GM23338 (cell line): Measurements from ENCODE around the gene TPPP3. TPM values are rescaled to one million over a fixed set of nuclear protein-coding genes. Genes with fewer than 3 reads are reported as not detected.
"Not testable (repeated sequence)": the region's sequence is repeated elsewhere in the genome, so short reads cannot be mapped to it uniquely, and the experiment has no call there.

Experiments
- ATAC-seq: fragments of 200-7000 bp; cut with Tn5 transposase; 3 replicates; pipeline ENCODE4 v1.9.1; 2020
- DNase-seq: peaks from one replicate; pipeline ENCODE4 v3.0.0-alpha.2; 2015; ENCODE audit warnings: low spot score
- H2AFZ ChIP-seq: fragments of 200-600 bp; sonication (generic); 2 replicates; pipeline ENCODE4 v1.8.0; 2016; ENCODE audit warnings: antibody characterized with exemption, mild to moderate bottlenecking, moderate library complexity
- H3F3A ChIP-seq: fragments of 200-600 bp; sonication (generic); replicated peaks from 2 replicates; pipeline ENCODE4 v1.8.0; 2017; ENCODE audit warnings: antibody characterized with exemption, mixed run types, low read depth
- H3K27ac ChIP-seq: fragments of 200-600 bp; sonication (generic); 2 replicates; pipeline ENCODE4 v1.6.1; 2016; ENCODE audit warnings: low read depth
- H3K27me3 ChIP-seq: fragments of 200-600 bp; sonication (generic); 2 replicates; pipeline ENCODE4 v1.8.0; 2016; ENCODE audit warnings: mild to moderate bottlenecking, mixed run types, moderate library complexity; ENCODE audit not compliant: insufficient read depth
- H3K36me3 ChIP-seq: fragments of 200-600 bp; sonication (generic); 2 replicates; pipeline ENCODE4 v1.8.0; 2016; ENCODE audit warnings: mild to moderate bottlenecking; ENCODE audit not compliant: insufficient read depth
- H3K4me1 ChIP-seq: fragments of 200-600 bp; sonication (generic); 2 replicates; pipeline ENCODE4 v1.8.0; 2016; ENCODE audit warnings: mild to moderate bottlenecking, moderate library complexity; ENCODE audit not compliant: insufficient read depth
- H3K4me2 ChIP-seq: fragments of 200-600 bp; sonication (generic); 2 replicates; pipeline ENCODE4 v1.7.1; 2017; ENCODE audit warnings: mixed run types
- H3K4me3 ChIP-seq: fragments of 200-600 bp; sonication (generic); 2 replicates; pipeline ENCODE4 v1.6.1; 2016; ENCODE audit warnings: mixed run types
- H3K79me2 ChIP-seq: fragments of 200-600 bp; sonication (generic); replicated peaks from 2 replicates; pipeline ENCODE4 v1.8.0; 2017; ENCODE audit warnings: mild to moderate bottlenecking; ENCODE audit not compliant: insufficient read depth
- H3K9me2 ChIP-seq: fragments of 200-600 bp; sonication (generic); 2 replicates; pipeline ENCODE4 v1.8.0; 2017; ENCODE audit not compliant: insufficient read depth
- H4K20me1 ChIP-seq: fragments of 200-600 bp; sonication (generic); replicated peaks from 2 replicates; pipeline ENCODE4 v1.8.0; 2017; ENCODE audit warnings: mild to moderate bottlenecking; ENCODE audit not compliant: insufficient read depth
- H3K27ac Mint-ChIP-seq: 2 replicates; pipeline ENCODE4 v1.8.0; 2020; ENCODE audit warnings: inconsistent platforms, mild to moderate bottlenecking, moderate library complexity, mixed read lengths
- H3K27me3 Mint-ChIP-seq: 3 replicates; pipeline ENCODE4 v1.8.0; 2022; ENCODE audit warnings: low read depth, mild to moderate bottlenecking, moderate library complexity, mixed read lengths, inconsistent platforms; ENCODE audit not compliant: insufficient read depth, poor library complexity
- H3K36me3 Mint-ChIP-seq: 3 replicates; pipeline ENCODE4 v1.8.0; 2021; ENCODE audit warnings: low read depth, mild to moderate bottlenecking, inconsistent platforms, moderate library complexity, mixed read lengths
- H3K4me1 Mint-ChIP-seq: 3 replicates; pipeline ENCODE4 v1.8.0; 2020; ENCODE audit warnings: mild to moderate bottlenecking, inconsistent platforms, mixed read lengths
- H3K4me3 Mint-ChIP-seq: 3 replicates; pipeline ENCODE4 v1.8.0; 2021; ENCODE audit warnings: moderate library complexity, mild to moderate bottlenecking, inconsistent platforms, mixed read lengths
- H3K9me3 Mint-ChIP-seq: 3 replicates; pipeline ENCODE4 v1.8.0; 2020; ENCODE audit warnings: moderate library complexity, mild to moderate bottlenecking, inconsistent platforms, mixed read lengths
- CTCF ChIP-seq, 2 experiments: fragments of 200-600 bp in 1 of 2; sonication (generic) in 1 of 2; conservative IDR thresholded peaks; 2 replicates each; pipeline versions ENCODE4 v1.5.1 to v1.6.1; 2016 to 2017; ENCODE audit warnings: antibody characterized with exemption in 2 of 2, low read depth in 2 of 2, mild to moderate bottlenecking in 2 of 2, moderate library complexity in 1 of 2
- EZH2 ChIP-seq: fragments of 200-600 bp; sonication (generic); IDR thresholded peaks from one replicate; pipeline ENCODE4 v1.8.0; 2017; ENCODE audit warnings: antibody characterized with exemption, mild to moderate bottlenecking, low read depth; ENCODE audit not compliant: unreplicated experiment
- EZH2phosphoT487 ChIP-seq: fragments of 200-600 bp; sonication (generic); IDR thresholded peaks from one replicate; pipeline ENCODE4 v1.8.1; 2018; ENCODE audit warnings: antibody characterized with exemption; ENCODE audit not compliant: unreplicated experiment
- NANOG ChIP-seq: IDR thresholded peaks from 2 replicates; pipeline ENCODE4 v1.6.1; 2016; ENCODE audit warnings: antibody characterized with exemption, borderline replicate concordance
- POLR2AphosphoS5 ChIP-seq: IDR thresholded peaks from 2 replicates; pipeline ENCODE4 v1.6.1; 2016; ENCODE audit warnings: antibody characterized with exemption, low read depth
- ZNF331 ChIP-seq: fragments of 250-450 bp; sonication (Bioruptor Pico); IDR thresholded peaks from 2 replicates; pipeline ENCODE4 v1.5.0; 2020; ENCODE audit warnings: low read depth, mild to moderate bottlenecking, moderate library complexity
- polyA plus RNA-seq: library from polyadenylated mRNA; unstranded; fragments of >200 nt; fragmentation: Nextera tagmentation; extraction: Ambion mirVana; gene quantifications from 2 replicates; pipeline ENCODE4 v1.2.1, GENCODE V29; 2016
- total RNA-seq: library from RNA; depleted of rRNA; stranded (reverse); fragments of >200 nt; shearing (Covaris generic); gene quantifications from 2 replicates; pipeline ENCODE4 v1.2.3, GENCODE V29; 2014
- TF ChIP-seq, protein P1 (sequence below): fragments of 250-450 bp; sonication (Bioruptor Pico); IDR thresholded peaks from 2 replicates; pipeline ENCODE4 v1.5.0; 2020; ENCODE audit warnings: mild to moderate bottlenecking, moderate library complexity
- TF ChIP-seq, protein P2 (sequence below): IDR thresholded peaks from 2 replicates; pipeline ENCODE4 v1.6.1; 2016; ENCODE audit warnings: antibody characterized with exemption

Gene TPPP3
- total and polyA plus RNA-seq, 2 experiments from 2014 or later, result 0.26 to 0.28 TPM

- TF ChIP-seq, protein P1, sequence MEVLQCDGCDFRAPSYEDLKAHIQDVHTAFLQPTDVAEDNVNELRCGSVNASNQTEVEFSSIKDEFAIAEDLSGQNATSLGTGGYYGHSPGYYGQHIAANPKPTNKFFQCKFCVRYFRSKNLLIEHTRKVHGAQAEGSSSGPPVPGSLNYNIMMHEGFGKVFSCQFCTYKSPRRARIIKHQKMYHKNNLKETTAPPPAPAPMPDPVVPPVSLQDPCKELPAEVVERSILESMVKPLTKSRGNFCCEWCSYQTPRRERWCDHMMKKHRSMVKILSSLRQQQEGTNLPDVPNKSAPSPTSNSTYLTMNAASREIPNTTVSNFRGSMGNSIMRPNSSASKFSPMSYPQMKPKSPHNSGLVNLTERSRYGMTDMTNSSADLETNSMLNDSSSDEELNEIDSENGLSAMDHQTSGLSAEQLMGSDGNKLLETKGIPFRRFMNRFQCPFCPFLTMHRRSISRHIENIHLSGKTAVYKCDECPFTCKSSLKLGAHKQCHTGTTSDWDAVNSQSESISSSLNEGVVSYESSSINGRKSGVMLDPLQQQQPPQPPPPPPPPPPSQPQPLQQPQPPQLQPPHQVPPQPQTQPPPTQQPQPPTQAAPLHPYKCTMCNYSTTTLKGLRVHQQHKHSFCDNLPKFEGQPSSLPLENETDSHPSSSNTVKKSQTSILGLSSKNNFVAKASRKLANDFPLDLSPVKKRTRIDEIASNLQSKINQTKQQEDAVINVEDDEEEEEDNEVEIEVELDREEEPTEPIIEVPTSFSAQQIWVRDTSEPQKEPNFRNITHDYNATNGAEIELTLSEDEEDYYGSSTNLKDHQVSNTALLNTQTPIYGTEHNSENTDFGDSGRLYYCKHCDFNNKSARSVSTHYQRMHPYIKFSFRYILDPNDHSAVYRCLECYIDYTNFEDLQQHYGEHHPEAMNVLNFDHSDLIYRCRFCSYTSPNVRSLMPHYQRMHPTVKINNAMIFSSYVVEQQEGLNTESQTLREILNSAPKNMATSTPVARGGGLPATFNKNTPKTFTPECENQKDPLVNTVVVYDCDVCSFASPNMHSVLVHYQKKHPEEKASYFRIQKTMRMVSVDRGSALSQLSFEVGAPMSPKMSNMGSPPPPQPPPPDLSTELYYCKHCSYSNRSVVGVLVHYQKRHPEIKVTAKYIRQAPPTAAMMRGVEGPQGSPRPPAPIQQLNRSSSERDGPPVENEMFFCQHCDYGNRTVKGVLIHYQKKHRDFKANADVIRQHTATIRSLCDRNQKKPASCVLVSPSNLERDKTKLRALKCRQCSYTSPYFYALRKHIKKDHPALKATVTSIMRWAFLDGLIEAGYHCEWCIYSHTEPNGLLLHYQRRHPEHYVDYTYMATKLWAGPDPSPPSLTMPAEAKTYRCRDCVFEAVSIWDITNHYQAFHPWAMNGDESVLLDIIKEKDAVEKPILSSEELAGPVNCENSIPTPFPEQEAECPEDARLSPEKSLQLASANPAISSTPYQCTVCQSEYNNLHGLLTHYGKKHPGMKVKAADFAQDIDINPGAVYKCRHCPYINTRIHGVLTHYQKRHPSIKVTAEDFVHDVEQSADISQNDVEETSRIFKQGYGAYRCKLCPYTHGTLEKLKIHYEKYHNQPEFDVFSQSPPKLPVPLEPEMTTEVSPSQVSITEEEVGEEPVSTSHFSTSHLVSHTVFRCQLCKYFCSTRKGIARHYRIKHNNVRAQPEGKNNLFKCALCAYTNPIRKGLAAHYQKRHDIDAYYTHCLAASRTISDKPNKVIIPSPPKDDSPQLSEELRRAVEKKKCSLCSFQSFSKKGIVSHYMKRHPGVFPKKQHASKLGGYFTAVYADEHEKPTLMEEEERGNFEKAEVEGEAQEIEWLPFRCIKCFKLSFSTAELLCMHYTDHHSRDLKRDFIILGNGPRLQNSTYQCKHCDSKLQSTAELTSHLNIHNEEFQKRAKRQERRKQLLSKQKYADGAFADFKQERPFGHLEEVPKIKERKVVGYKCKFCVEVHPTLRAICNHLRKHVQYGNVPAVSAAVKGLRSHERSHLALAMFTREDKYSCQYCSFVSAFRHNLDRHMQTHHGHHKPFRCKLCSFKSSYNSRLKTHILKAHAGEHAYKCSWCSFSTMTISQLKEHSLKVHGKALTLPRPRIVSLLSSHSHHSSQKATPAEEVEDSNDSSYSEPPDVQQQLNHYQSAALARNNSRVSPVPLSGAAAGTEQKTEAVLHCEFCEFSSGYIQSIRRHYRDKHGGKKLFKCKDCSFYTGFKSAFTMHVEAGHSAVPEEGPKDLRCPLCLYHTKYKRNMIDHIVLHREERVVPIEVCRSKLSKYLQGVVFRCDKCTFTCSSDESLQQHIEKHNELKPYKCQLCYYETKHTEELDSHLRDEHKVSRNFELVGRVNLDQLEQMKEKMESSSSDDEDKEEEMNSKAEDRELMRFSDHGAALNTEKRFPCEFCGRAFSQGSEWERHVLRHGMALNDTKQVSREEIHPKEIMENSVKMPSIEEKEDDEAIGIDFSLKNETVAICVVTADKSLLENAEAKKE (CRISPR knock-in tag), result no peak
- no peak for TF ChIP-seq POLR2AphosphoS5
- no peak for TF ChIP-seq EZH2
- no peak for TF ChIP-seq ZNF331 (CRISPR knock-in tag)
These were observed 36.9 kb downstream of the TPPP3 start (continued) for GRCh38 chr16:67356396-67356795.

DNA sequence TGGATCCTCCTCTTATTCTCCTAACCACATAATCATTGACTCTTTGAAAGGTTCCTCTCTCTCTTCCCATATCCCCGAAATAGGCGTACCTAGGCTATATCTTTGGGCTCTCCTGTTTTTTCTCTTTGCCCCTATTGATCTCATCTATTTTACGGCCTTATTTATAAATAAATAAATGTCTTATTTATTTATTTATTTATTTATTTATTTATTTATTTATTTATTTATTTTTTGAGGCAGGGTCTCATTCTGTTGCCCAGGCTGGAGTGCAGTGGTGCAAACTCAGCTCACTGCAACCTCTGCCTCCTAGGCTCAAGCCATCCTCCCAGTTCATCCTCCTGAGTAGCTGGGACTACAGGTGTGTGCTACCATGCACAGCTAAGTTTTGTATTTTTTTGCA, 40.8 kb downstream of the TPPP3 start:
- not testable (repeated sequence) for H3K27ac Mint-ChIP-seq, H3F3A ChIP-seq, H3K27me3 ChIP-seq, H4K20me1 ChIP-seq, H3K79me2 ChIP-seq, DNase-seq, H3K9me3 Mint-ChIP-seq, H3K36me3 Mint-ChIP-seq, H3K27ac ChIP-seq, H2AFZ ChIP-seq, H3K27me3 Mint-ChIP-seq, H3K9me2 ChIP-seq, H3K4me2 ChIP-seq, H3K4me1 Mint-ChIP-seq, H3K4me3 Mint-ChIP-seq, H3K4me3 ChIP-seq, ATAC-seq, H3K4me1 ChIP-seq, H3K36me3 ChIP-seq

DNA sequence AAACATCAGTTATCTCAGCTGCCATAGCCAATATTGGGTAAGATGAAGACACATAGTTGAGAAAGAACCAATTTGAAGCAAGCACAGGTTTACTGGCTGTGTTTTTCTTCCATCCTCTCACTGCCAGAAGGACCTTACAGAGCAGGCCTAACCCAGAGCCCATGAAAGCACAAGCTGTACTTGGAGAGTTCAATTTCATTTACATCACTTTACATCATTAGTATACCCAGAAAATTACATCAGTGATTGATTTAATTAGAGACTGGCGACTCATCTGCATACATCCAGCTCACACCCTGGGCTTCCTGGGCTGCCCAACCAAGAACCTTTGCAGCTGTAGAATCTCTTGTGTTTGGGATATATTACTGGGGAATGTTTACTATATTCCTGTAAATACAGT, 43.0 kb downstream of the TPPP3 start:
- H2AFZ ChIP-seq, result no peak overlapping the region
- no peak overlapping the region for H3K4me3 ChIP-seq
- no peaks in the 10 kb centered on the region for H3K79me2 ChIP-seq
- H3K27me3 ChIP-seq, result peaks cover 5% of the 10 kb centered on the region; the same call in 1 of the 2 replicates
- H3K27ac ChIP-seq, result no peak overlapping the region
- DNase-seq, result no peak
- Mint-ChIP-seq H3K9me3 (no peaks in the 10 kb centered on the region), H3K36me3 (no peaks in the 10 kb centered on the region), H3K27me3 (no peaks in the 10 kb centered on the region), H3K4me3 (no peak overlapping the region), H3K4me1 (no peaks in the 10 kb centered on the region), H3K27ac (no peak overlapping the region)
- no peaks in the 10 kb centered on the region for H4K20me1 ChIP-seq
- H3K4me1 ChIP-seq, result no peaks in the 10 kb centered on the region
- no peaks in the 10 kb centered on the region for H3K36me3 ChIP-seq
- H3K9me2 ChIP-seq, result no peaks in the 10 kb centered on the region
- no peak for ATAC-seq
- no peaks in the 10 kb centered on the region for H3F3A ChIP-seq
- H3K4me2 ChIP-seq, result no peak overlapping the region
- TF ChIP-seq, protein P2, sequence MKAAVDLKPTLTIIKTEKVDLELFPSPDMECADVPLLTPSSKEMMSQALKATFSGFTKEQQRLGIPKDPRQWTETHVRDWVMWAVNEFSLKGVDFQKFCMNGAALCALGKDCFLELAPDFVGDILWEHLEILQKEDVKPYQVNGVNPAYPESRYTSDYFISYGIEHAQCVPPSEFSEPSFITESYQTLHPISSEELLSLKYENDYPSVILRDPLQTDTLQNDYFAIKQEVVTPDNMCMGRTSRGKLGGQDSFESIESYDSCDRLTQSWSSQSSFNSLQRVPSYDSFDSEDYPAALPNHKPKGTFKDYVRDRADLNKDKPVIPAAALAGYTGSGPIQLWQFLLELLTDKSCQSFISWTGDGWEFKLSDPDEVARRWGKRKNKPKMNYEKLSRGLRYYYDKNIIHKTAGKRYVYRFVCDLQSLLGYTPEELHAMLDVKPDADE, result no peak
- TF ChIP-seq ZNF331 (CRISPR knock-in tag), result no peak
- no peak for TF ChIP-seq CTCF (conservative IDR thresholded peaks at IDR 0.05; ENCODE audit: low read depth in 2 of 2)
- TF ChIP-seq NANOG, result no peak
- no peak for TF ChIP-seq EZH2phosphoT487
- TF ChIP-seq EZH2, result no peak
